ENCODE measurements around the gene CTNNA3. TPM values are rescaled to one million over a fixed set of nuclear protein-coding genes. Genes with fewer than 3 reads are reported as not detected.

Gene CTNNA3
- total RNA-seq, 4 donors from 2014 or later, result under 0.01 to 0.38 (median 0.27) TPM

DNA sequence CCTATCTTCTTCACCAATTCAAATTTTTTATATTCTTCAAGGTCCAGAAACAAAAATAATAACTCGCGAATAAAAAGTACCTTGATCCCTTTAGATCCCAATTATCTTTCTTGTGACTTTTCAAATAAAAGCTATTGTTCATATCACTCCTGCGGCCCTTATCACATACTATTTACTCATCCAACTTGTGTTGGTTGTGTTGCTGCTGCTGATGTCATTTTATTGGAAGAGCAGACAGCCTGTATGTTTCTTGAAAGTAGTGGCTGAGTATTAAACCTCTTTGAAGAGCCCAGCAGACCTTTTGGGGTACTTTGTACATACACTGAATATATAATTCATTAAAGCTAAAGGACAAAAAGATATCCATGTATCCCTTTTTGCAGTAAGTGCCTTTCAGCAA is 231.7 kb downstream of the CTNNA3 start:
- TF ChIP-seq, protein P1, sequence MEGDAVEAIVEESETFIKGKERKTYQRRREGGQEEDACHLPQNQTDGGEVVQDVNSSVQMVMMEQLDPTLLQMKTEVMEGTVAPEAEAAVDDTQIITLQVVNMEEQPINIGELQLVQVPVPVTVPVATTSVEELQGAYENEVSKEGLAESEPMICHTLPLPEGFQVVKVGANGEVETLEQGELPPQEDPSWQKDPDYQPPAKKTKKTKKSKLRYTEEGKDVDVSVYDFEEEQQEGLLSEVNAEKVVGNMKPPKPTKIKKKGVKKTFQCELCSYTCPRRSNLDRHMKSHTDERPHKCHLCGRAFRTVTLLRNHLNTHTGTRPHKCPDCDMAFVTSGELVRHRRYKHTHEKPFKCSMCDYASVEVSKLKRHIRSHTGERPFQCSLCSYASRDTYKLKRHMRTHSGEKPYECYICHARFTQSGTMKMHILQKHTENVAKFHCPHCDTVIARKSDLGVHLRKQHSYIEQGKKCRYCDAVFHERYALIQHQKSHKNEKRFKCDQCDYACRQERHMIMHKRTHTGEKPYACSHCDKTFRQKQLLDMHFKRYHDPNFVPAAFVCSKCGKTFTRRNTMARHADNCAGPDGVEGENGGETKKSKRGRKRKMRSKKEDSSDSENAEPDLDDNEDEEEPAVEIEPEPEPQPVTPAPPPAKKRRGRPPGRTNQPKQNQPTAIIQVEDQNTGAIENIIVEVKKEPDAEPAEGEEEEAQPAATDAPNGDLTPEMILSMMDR (IDR thresholded peaks at IDR 0.05; ENCODE audit: low read depth), result no peak

DNA sequence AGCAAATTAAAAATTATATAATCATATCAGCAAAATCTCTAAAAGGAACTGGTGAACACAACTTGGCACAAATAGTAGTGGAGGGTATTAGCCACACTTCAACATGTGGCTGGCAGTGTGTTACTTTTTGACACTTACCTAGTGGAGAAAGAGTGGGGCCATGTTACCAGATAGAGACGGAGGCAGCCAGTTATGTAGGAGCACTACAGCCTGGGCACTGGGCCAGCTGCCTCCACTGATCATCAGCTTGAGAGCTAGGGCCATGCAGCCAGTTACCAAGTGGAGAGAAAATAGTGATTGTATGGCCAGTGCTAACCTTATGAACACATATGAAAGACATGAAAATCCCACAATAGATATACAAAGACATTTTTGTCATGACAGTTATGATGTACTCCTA is 243.1 kb downstream of the CTNNA3 start:
- TF ChIP-seq, protein P1 (IDR thresholded peaks at IDR 0.05; ENCODE audit: low read depth), result no peak

DNA sequence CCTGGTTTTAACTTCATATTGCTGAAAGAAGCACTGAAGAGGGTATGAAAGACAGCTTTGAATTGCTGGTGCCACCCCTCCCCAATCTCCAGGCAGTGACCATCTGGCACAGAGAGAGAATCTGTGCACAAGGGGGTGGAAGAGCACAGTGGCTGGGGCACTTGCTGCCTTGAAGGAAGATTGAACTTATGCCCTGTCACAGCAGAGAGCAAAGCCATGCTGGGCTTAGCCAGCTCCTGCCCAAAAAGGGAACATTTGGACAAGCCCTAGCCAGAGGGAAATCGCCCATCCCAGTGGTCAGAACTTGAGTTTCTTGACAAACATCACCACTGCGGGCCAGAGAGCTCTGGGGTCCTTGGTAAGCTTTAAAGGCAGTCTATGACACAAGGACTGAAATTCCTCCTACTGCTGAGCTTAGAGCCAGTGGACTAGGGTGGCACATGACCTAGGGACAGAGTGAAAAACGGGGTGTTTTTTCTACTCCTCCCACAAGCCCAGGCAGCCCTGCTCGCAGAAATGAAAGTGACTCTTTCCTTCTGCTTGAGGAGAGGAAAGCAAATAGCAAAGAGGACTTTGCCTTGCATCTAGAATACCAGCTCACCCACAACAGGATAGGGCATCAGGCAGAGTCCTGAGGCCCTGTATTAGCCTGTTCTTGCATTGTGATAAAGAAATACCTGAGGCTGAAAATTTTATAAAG is 257.2 kb downstream of the CTNNA3 start:
- TF ChIP-seq, protein P1 (IDR thresholded peaks at IDR 0.05; ENCODE audit: low read depth), result no peak

DNA sequence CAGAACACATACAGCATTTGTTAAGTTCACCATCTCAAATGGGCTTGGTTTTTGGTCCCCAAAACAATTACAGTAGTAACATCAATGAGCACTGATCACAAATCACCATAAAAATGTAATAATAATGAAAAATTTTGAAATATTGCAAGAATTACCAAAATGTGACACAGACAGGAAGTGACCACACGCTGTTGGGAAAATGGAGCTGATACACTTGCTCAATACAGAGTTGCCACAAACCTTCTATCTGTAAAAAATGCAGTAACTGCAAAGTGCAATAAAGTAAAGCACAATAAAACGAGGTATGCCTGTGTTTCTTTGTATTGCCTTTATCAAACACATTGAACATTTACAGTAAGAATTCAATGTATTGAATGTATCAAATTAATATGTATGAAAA is 262.7 kb downstream of the CTNNA3 start:
- TF ChIP-seq, protein P1 (IDR thresholded peaks at IDR 0.05; ENCODE audit: low read depth), result no peak

DNA sequence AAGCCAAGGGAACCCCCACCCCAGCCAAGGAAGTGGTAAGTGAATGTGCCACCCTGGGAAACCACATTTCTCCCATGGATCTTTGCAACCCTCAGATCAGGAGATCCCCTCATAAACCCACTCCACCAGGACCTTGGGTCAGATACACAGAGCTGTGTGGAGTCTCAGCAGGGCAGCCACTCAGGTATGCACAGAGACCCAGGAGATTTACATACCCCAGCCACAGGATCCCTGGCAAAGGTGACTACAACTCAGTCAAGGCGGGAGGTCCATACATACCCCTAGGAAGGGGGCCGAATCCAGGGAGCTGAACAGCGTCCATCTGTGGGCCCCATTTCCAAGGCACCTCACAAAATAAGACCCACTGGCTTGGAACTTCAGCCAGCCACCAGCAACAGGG is 293.4 kb downstream of the CTNNA3 start:
- TF ChIP-seq, protein P1 (IDR thresholded peaks at IDR 0.05; ENCODE audit: low read depth), result no peak

DNA sequence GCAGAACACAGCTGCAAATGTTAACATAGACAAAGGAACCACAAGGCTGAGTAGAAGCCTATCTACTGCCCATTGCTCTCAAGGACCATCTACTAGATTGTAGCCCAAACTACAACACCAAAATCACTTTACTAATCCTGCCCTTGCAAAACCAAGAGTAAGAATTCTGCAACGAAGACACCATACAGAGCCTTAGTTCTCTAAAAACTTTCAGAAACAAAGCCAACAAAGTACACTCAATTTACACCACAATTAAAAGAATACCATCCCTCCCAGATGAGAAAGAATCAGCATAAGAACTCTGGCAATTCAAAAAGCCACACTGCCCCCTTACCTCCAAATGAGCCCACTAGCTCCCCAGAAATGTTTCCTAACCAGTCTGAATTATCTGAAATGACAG is 294.3 kb downstream of the CTNNA3 start:
- TF ChIP-seq, protein P1 (IDR thresholded peaks at IDR 0.05; ENCODE audit: low read depth), result no peak

DNA sequence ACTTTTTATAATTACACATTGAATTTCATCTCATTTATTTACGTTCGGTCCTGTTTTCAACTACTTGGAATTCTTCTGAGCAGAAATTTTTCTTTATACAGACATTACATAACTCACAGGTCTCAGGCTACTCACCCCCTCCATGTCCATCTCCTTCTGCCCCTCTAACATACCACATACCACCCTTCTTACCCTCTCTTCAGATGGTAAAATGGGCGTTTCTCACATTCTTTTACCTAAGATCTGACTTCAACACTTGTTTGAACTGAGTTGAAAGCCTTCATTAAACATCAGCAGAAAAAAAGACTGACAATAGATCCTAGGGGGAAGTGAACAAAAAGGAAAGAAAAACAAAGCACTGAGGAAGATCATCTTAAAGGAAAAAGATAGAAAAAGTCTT is 309.7 kb downstream of the CTNNA3 start:
- TF ChIP-seq, protein P1 (IDR thresholded peaks at IDR 0.05; ENCODE audit: low read depth), result no peak

Measured in subcutaneous adipose tissue (tissue), 4 donors.